ENCODE measurements around the gene PLAU.
"Not testable (repeated sequence)": the region's sequence is repeated elsewhere in the genome, so short reads cannot be mapped to it uniquely, and the experiment has no call there.

Gene PLAU

DNA sequence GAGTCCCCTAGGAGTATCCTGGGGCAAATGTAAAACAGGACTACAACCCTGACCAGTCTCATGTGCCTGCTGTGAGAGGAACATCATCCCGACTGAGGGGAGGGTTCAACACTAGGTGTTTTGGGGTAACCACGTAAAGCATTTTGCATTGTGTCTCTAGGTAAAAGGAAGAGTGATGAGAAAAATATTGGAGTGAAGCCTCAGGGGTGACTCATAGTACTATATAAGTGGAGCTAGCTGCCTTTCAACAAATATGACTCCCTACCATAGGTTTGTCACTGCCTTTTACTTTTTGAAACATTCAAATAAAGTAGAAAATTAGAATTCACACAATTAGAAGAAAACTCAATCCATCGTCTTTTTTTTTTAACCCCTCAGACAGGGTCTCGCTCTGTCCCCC lies 34.0 kb upstream of the PLAU start:
- DNase-seq = no peak

DNA sequence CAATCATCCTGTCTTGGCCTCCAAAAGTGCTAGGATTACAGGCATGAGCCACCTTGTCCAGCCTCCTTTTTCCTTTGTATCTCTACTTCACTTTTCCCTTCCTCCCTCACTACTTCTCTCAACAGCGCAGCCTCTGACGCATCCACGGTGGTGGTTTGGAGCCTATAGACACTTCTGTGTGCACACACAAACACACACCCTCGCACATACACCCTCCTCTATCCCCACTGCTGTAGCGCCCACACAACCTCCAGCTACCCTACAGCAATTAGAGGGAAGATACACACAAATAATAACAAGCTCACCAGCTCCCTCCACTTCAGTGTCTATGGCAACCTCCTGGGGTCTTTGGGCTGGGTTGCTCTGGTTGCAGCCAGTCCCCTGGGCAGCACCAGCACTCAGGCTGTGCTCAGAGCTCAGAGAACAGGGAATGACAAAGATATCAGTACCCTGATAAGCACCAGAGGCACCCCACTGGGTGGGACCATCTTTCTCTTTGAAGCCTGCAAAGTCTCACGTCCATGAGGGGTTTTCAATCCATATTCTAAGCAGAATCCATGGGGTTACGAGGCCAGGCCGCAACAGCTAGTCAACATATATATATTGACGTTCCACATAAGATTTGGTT lies 33.3 kb upstream of the PLAU start:
- DNase-seq = no peak

DNA sequence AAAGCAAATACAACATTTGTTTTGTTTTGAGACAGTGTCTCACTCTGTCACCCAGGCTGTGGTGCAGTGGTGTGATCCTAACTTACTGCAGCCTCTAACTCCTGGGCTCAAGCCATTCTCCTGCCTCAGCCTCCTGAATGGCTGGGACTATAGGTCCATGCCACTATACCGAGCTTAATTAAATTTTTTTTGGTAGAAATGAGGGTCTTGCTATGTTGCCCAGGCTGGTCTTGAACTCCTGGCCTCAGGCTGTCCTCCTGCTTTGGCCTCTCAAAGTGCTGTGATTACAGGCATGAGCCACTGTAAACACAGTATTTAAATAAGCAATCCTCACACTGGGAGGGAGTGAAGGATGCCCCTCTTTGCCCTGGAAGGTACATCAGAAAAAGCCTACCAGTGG lies 32.6 kb upstream of the PLAU start:
- DNase-seq = no peak

DNA sequence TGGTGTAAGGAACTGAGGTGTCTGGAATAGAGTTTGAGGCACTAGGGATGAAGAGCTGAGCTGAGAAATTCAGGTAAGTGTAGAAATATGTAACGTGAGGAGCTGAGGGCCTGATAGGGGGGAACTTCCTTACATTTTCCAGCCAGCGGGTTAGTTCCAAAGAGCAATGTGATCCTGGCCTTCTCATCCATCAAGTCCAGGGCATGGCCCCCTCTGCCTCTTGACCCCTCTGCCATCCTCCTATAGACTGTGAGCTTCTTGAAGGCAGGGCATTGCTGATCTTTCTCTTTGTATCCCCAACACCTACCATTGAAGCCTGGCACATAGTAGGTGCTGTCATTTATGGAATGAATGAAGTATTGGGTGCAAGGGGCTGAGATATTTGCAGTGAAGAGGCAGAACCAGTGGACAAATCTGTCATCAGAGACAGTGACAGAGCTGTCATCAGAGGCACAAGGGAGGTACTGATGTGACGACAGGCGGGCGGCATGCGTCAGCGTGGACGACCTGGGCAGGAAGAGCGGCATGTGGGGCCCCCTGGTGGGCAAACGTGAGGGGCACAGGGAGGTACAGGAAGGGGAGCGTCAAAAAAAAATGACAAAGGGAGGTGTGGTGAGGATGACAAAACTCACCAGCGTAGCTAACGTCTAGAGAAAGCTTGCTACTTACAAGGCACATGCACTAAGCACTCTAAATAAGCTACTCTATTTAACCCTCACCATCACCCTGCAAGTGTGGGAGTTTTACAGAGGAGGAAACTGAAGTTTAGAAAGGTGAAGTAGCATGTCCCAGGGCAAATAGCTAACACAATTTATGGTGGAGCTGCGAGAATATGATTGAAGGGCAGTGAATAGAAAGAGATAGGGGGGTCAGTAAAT lies 31.4 kb upstream of the PLAU start:
- DNase-seq = peak; percentile 91

DNA sequence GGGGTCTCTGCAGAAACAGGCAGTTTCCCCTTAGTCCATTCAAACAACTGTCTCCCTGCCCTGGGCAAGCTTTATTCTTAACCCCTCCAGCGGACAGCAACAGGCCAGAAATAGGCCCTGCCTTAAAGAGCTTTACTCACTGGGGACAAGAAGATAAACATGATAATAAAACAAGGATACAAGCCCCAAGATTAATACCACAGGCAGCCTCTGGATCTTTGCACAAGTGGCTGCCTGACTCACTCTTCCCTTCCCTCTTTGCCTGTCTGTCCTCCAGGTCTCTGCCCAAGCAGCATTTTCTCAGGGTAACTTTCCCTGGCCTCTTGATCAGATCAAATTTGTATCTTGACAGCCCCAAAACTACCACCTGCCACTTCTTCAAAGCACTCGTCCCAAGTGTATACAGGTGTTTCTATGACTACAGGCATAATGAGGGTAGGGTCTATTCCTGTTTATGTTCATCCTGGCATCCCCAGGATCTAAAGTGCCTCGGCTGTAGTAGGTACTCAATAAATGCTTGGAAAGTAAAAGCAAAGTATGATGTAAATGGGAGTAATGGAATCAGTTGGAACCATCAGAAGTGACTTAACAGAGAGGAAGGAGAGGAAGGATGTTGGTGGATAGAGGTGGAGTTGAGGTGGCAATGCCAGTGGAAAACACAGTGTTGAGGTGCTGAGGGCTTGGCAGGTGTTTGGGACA lies 29.6 kb upstream of the PLAU start:
- no peak for DNase-seq

DNA sequence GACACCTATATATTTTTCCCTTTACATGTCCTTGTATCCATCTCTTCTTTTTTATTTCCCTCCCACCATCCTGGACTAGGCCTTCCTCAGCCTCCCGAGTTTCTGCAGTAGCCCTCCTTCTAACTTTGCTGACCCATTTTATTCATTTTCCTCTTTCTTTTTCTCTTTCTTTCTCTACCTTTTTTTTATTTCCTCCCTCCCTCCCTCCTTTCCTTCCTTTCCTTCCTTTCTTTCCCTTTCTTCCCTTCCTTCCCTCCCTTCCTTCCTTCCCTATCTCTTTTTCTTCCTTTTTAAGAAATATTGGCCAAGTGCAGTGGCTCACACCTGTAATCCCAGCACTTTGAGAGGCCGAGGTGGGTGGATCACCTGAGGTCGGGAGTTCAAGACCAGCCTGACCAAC lies 26.9 kb upstream of the PLAU start:
- DNase-seq = no peak

DNA sequence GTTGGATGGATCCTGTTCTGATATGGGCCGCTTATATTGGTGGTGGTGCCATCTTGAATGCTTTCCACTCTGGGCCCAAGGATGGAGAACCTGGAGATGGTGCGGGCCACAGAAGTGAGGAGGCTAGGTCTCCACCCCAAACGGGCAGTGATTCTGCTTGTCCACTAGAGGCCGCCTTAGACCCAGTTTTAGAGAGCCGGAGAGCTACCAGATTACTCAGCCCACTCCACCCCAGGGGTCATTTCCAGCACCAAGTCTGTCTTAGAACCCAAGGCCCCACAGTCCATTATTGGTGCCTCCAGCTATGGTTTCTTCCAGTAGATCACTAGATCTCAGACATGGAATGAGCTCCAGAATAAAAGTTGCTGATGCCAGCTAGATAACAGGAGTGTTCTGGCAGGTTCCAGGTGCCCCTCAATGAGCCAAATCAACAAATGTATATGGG lies 24.8 kb upstream of the PLAU start:
- peak; percentile 55 for DNase-seq

DNA sequence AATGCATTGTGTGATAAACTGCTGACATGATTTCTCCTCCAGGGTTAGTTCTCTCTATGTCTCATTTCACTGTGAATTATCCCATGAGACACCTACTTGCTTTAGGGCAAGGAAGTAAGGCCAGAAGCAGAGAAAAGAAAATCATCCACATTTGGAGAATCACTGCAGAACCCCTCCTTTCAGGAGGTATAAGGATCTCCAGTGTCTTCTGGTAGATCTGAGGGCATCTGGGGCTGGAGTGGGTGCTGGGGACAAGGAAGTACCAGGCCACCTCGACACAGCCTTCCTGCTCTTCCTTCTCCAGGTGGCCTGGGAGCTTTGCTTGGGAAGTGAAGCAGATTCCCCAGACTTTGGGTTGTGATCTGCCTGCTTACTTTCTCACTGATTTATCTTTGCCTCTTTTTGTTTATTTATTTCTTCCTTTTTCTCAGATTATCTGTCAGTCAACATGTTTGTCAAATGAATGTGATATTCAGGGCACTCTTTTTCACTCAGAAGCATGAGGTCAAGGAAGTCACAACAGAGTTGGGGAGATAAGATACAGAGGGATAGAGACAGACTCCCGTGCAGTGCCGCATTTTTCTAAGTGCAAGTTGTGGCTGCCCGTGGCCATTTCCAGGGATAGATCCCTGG lies 24.2 kb upstream of the PLAU start:
- no peak for DNase-seq

DNA sequence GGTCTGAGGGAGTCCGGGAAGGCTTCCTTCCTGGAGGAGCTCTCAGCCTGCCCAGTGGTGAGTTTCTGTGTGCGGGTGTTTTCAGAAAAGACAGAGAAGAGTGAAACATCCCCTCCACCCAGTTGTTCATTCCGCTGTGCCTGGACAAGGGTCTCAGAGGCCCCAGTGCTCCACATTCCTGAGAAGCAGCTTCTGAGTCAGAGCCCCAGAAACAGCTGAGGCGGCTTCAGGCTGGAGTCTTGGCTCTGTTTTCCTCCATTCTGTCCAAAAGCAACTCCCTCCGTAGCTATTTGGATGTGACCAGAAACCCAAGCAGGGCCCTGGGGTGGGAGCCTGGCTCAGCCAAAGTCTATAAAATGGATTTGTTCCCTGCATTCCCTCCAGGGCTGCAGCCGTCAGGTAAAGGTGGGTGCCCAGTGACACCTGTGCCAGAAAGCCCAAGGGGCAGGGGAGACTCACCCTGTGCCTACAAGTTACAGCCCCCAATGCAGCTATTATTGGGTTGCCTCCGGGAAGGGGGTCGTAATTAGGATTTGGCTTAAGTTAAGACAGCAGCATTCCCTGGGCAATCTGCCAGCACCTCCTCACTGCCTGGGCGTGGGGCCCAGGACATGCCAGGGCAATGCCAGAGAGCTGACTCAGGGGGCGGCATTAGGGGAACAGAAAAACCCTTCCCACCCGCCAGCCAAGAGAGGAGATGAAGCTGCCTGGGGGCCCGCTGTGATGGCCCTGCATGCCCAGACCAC lies 23.5 kb upstream of the PLAU start:
- no peak for DNase-seq

DNA sequence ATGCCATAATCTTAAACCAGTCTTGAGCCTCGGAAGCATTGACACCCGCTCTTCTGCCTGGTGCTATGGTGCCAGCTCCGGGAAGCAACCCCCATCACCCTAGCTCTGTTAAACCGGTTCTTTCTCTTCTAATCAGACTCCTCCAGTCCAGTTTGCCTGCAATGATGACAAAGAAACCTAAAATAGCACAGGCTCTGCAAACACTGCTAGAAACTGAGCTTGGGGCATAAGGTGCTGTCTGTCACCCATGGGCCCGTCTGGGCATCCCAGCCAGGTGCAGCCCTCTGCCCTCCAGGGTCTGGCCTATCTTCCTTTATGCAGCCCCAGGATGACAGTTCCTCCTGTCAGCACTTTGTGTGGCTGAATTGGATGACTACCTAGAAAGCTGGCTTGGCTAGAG lies 22.4 kb upstream of the PLAU start:
- DNase-seq = no peak

DNA sequence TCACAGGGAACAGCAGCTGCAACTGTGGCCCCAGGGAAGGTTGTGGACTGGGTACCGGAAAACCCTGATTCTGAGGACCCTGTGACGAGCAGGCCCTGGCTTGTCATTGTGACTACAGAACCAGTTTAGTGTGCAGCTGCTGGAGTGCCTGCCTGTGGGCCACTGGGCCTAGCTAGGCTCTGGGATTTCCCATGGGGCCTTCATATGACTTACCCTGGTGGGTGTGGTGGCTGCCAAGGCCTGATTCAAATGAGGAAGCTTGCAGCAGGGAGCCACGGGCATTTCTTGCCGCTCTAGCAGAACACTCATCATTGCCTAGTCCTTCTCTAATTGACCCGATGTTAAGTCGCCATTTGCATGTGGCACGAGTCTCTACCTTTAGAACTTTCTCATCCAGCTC lies 21.9 kb upstream of the PLAU start:
- no peak for DNase-seq

DNA sequence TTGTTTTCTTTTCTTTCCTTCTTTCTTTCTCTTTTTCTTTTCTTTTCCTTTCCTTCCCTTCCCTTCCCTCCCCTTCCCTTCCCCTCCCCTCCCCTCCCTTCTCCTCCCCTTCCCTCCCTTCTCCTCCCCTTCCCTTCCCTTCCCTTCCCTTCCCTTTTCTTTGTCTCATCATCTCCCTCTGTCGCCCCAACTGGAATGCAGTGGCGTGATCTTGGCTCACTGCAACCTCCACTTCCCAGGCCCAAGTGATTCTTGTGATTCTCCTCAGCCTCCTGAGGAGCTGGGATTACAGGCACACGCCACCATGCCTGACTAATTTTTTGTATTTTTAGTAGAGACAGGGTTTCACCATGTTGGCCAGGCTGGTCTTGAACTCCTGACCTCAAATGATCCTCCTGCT lies 21.5 kb upstream of the PLAU start:
- DNase-seq = not testable (repeated sequence)

DNA sequence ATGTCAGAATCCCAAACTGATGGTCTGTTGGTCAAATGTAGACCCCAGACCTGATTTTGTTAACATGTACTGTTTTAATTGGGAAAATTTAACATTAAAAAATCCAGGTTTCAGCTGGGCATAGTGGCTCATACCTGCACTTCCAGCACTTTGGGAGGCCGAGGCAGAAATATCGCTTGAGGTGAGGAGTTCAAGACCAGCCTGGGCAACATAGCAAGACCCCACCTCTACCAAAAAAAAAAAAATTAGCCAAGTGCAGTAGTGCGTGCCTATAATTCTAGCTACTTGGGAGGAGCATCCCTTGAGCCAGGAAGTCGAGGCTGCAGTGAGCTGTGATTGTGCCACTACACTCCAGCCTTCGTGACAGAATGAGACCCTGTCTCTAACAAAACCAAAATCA lies 20.7 kb upstream of the PLAU start:
- DNase-seq = no peak

DNA sequence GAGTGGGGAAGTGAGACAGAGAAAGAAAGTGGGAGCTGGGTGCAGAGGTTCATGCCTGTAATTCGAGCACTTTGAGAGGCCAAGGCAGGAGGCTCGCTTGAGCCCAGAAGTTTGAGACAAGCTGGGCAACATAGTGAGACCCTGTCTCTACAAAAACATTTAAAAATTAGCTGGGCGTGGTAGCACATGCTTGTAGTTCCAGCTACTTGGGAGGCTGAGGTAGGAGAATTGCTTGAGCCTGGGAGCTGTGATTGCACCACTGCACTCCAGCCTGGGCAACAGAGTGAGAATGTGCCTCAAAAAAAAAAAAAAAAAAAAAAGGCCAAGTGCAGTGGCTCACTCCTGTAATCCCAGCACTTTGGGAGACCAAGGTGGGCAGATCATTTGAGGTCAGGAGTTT lies 20.1 kb upstream of the PLAU start:
- not testable (repeated sequence) for DNase-seq

DNA sequence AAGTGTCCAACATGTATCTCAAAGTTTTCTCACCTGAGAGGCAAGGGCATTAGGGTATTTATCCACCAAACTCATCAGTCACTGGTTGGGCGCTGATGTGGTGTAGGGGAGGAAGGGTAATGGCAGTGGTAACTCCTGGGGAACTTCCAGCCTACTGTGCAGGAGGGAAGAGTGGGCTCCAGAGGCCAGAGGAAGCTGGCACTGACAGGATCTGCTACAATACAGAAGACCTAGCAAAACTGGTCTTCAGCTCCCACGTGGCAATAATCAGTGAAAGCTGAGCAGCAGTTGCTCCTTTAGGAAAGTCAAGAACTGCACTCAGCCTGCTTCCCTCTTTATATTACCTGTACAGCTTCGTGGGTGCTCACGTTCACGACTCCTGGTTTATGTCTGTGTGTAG lies 19.4 kb upstream of the PLAU start:
- no peak for DNase-seq

DNA sequence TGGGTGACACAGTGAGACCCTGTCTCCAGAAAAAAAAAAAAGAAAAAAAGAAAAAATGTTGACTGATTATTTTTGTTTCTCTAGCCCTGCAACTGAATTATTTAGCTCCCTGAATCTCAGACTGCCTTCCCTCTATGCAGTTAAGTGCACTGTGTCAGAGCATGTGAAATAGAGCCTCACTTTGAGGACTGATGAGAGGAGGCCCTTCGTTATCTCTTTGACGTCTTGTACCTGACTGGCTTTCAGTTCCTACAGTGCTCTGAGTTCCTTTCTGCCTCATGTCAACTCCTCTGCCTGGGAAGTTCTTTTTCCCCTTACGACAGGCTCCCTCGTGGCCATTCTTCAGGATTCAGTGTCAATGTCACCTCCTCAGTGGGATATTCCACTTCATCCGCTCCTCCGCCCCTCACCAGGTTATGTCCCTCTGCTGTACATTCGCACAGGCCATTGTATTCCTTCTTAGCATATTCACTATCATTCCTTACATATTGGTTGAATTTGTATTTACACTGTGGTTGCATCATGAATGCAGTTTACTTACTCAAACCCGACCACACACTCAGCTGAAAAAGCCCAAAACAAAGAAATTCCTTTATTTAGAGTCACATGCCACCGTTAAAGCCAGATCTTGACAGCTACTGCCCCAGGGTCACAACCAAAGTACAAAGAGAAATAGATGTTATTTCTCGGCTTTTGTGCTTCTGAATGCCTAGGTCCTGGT lies 18.5 kb upstream of the PLAU start:
- DNase-seq = no peak

DNA sequence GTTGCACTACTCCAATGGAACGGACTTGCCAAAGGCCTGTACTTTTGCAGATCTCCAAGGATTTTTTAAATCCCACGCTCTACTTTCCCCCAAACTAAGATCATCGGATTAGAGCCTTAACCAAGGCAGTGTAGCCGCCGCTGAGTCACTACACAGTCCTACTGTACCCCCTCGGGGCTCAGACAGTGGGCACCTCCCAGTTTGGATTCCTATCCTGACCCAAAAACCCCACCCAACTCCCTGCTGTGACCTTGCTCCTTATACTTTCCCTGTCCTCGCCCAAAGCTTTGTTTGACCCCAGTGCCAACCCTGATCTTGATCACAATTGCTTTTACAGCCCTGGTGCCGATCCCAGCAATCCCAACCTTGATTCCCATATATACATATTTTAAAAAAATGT lies 17.5 kb upstream of the PLAU start:
- no peak for DNase-seq

DNA sequence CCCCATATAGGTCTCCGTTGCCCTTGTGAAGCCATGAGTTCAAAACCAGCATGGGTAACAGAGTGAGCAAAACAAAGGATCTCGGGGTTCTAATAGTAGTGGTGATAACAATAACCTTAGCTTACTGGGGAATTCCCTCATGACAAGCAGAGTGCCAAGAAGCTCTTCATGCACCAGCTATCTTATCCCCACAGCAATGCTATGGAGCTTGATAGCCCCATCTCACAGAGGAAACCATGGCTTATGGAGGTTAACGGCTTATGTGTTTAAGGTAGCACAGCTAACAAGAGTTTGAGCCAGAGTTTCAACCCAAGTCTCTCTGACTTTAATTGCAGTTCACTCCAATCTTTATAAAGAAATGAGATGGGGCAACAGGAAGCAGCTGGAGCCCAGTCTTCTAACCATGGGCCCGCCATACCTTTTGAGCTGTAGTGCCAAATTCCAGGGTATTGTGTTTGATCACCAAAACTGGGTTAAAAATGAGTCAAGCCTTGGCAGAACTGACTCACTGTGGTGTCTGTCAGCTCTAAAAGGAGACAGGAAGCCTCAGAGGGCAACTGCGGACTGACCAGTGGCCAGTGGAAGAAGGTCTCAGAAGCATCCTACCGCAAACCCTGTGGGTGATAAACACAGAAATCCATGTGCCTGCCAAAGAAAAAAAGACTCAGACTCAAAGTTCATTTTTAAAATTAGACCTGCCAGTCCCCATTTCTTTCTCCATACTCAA lies 16.5 kb upstream of the PLAU start:
- no peak for DNase-seq

DNA sequence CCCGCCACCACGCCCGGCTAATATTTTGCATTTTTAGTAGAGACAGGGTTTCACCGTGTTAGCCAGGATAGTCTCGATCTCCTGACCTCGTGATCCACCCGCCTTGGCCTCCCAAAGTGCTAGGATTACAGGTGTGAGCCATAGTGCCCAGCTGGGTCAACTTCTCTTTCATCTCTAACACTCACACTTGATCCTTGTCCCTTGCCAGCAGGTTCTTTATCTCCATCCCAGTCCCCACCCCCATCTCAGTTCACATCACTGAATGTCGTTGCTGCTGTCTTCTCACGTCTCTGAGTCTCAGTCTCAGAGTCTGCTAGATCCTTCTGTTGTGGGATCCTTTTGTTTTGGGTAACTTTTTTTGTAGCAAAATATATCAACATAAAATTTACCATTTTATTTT lies 15.6 kb upstream of the PLAU start:
- DNase-seq = not testable (repeated sequence)

DNA sequence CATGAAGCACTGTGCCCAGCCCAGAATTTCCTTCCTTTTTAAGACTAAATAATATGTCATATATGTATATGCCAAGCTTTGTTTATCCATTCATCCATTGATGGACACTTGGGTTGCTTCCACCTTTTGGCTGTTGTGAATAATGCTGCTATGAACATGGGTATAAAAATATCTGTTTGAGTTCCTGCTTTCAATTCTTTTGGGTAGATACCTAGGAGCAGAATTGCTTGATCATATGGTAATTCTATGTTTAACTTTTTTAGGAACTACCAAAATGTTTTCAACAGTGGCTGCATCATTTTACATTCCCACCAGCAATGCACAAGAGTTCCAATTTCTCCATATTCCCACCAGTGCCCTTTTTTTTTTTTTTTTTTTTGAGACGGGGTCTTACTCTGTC lies 13.2 kb upstream of the PLAU start:
- DNase-seq = no peak

DNA sequence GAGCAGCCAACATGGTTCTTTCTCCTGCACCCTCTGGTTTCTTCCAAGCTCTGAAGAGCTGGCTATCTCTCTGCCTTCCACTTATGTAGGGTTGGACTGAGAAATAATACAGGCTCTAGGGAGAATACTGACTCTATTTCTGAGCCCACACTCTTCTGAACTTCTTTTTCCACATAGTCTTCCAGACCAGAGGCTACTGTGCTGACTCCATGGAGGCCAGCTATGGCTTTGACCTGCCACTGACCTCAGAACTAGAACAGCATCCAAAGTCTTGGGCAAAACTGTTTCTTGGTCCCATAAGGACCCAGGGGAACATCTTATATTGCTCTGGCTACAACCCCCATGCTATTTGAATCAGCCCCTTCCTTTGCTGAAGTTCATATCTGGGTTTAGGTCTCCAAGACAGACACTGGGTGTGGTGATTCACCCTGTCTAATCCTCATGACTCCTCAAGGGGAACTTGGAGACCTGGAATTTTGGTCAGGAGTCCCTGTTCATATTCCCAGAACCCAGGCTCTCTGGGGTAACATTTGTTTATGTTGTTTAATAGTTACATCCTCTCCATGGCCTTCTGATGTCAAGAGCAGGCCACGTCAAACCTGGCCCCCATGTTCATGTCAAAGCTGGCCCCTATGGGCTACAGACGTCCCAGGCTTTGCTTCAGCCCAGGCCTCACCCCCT lies 12.1 kb upstream of the PLAU start:
- no peak for DNase-seq

All from effector CD4-positive, alpha-beta T cell (primary cell).